Measurements from ENCODE around the gene AGAP6. TPM values are rescaled to one million over a fixed set of nuclear protein-coding genes. Genes with fewer than 3 reads are reported as not detected.
"Not testable (repeated sequence)": the region's sequence is repeated elsewhere in the genome, so short reads cannot be mapped to it uniquely, and the experiment has no call there.

Gene AGAP6
- total RNA-seq, 4 donors from 2014 or later, result 11.5 to 21.2 (median 18.3) TPM

- H3K4me3 ChIP-seq (replicated peaks in 1 of 3); H3K4me1 ChIP-seq; DNase-seq; H3K36me3 ChIP-seq; H3K27me3 ChIP-seq; intact Hi-C loops (cut with DNase I); H3K9me3 ChIP-seq; H3K27ac ChIP-seq: not testable (repeated sequence)
- 83 to 98% methylated on average over 5 of the region's 5 CpGs for WGBS, 2 donors
Observed at GRCh38 chr10:49995321-49995720, 7.1 kb downstream of the AGAP6 start.

GRCh38 chr10:50014024-50014423 is 25.8 kb downstream of the AGAP6 start:
- 91 to 95% methylated on average over 7 of the region's 7 CpGs for WGBS, 2 donors
- H3K27ac ChIP-seq; H3K4me1 ChIP-seq; H3K4me3 ChIP-seq (replicated peaks in 1 of 3); H3K27me3 ChIP-seq; DNase-seq; intact Hi-C loops (cut with DNase I); H3K36me3 ChIP-seq; H3K9me3 ChIP-seq: not testable (repeated sequence)

GRCh38 chr10:50015596-50016220 is 27.5 kb downstream of the AGAP6 start:
- DNase-seq; H3K36me3 ChIP-seq; H3K27ac ChIP-seq; H3K4me1 ChIP-seq; H3K4me3 ChIP-seq (replicated peaks in 1 of 3); H3K9me3 ChIP-seq; intact Hi-C loops (cut with DNase I); H3K27me3 ChIP-seq: not testable (repeated sequence)
- 67 to 69% methylated on average over 8 to 9 of the region's 9 CpGs for WGBS, 2 donors

GRCh38 chr10:50016926-50017325 is 28.7 kb downstream of the AGAP6 start:
- H3K4me3 ChIP-seq (replicated peaks in 1 of 3); H3K27me3 ChIP-seq; intact Hi-C loops (cut with DNase I); H3K9me3 ChIP-seq; DNase-seq; H3K36me3 ChIP-seq; H3K27ac ChIP-seq; H3K4me1 ChIP-seq: not testable (repeated sequence)
- 79 to 80% methylated on average over 5 of the region's 5 CpGs for WGBS, 2 donors

- H3K36me3 ChIP-seq; H3K4me3 ChIP-seq (replicated peaks in 1 of 3); H3K4me1 ChIP-seq; H3K9me3 ChIP-seq; H3K27me3 ChIP-seq; DNase-seq; intact Hi-C loops (cut with DNase I); H3K27ac ChIP-seq: not testable (repeated sequence)
- 85 to 92% methylated on average over 4 of the region's 5 CpGs for WGBS, 2 donors
Observed at GRCh38 chr10:50017646-50018045, 29.4 kb downstream of the AGAP6 start.

- H3K27me3 ChIP-seq; H3K36me3 ChIP-seq; H3K4me1 ChIP-seq; intact Hi-C loops (cut with DNase I); H3K4me3 ChIP-seq (replicated peaks in 1 of 3); DNase-seq; H3K27ac ChIP-seq; H3K9me3 ChIP-seq: not testable (repeated sequence)
- 84 to 88% methylated on average over 2 to 3 of the region's 3 CpGs for WGBS, 2 donors
Observed at GRCh38 chr10:50019279-50019678, 31.1 kb downstream of the AGAP6 start.

GRCh38 chr10:50020451-50021024 is 32.3 kb downstream of the AGAP6 start:
- intact Hi-C loops (cut with DNase I); DNase-seq: not testable (repeated sequence)
- WGBS, 2 donors, result 86 to 87% methylated on average over 6 to 13 of the region's 13 CpGs

GRCh38 chr10:50021646-50022045 is 33.4 kb downstream of the AGAP6 start:
- TF ChIP-seq CTCF (IDR thresholded peaks at IDR 0.05), result no peak
- no peak for TF ChIP-seq POLR2A (IDR thresholded peaks at IDR 0.05)
- Histone ChIP-seq H3K9me3 (no peaks in the 10 kb centered on the region), H3K36me3 (no peaks in the 10 kb centered on the region), H3K27ac (no peak overlapping the region), H3K4me1 (no peaks in the 10 kb centered on the region), H3K4me3 (replicated peaks in 1 of 3) (no peak overlapping the region), H3K27me3 (no peaks in the 10 kb centered on the region)
- WGBS, 2 donors, result 78 to 79% methylated on average over 3 of the region's 3 CpGs
- intact Hi-C loops (cut with DNase I), result no loop called here
- no peak for DNase-seq

More at GRCh38 chr10:50020451-50021024, 32.3 kb downstream of the AGAP6 start:
- not testable (repeated sequence) for H3K4me3 ChIP-seq (replicated peaks in 1 of 3); H3K9me3 ChIP-seq; H3K27me3 ChIP-seq; H3K4me1 ChIP-seq; H3K36me3 ChIP-seq; H3K27ac ChIP-seq

- H3K36me3 ChIP-seq; H3K4me1 ChIP-seq; H3K27ac ChIP-seq; H3K27me3 ChIP-seq; intact Hi-C loops (cut with DNase I); DNase-seq; H3K4me3 ChIP-seq (replicated peaks in 1 of 3); H3K9me3 ChIP-seq: not testable (repeated sequence)
- WGBS, 2 donors, result 4 to 21% methylated on average over 16 to 18 of the region's 37 CpGs
Observed at GRCh38 chr10:50024716-50025383, 36.6 kb downstream of the AGAP6 start.
